SU-DHL-6 (cell line): ENCODE data around the gene CCDC107.

Experiments used
- CTCF ChIP-seq: fragments of 200-600 bp; sonication (generic); IDR thresholded peaks from one replicate; pipeline ENCODE4 v1.5.1; 2017; ENCODE audit warnings: antibody characterized with exemption, mild to moderate bottlenecking, low read length, moderate library complexity; ENCODE audit not compliant: insufficient read depth, poor library complexity, severe bottlenecking
- EZH2phosphoT487 ChIP-seq: fragments of 200-600 bp; sonication (generic), shearing (Covaris generic); conservative IDR thresholded peaks from 2 replicates; pipeline ENCODE4 v1.6.1; 2018; ENCODE audit warnings: mild to moderate bottlenecking, antibody characterized with exemption, low read length, moderate library complexity, mixed read lengths

- no peak for TF ChIP-seq CTCF
- no peak for TF ChIP-seq EZH2phosphoT487
Measured at GRCh38 chr9:35675204-35675603, 17.1 kb downstream of the CCDC107 start.
